Hypothalamus (tissue), 51 donors: ENCODE measurements around the gene VPS35.
"Not testable (repeated sequence)": the region's sequence is repeated elsewhere in the genome, so short reads cannot be mapped to it uniquely, and the experiment has no call there.

ENCODE experiments used
- DNase-seq, 51 donors: peaks; one replicate each; lab custom pipeline; 2025; lab: John Stamatoyannopoulos, UW

The VPS35 gene

GRCh38 chr16:46713634-46714033 lies 24.7 kb upstream of the VPS35 start:
- DNase-seq: no peak

- DNase-seq: no peak
These were observed 23.9 kb upstream of the VPS35 start for GRCh38 chr16:46712911-46713310.

GRCh38 chr16:46711106-46712058 lies 22.4 kb upstream of the VPS35 start:
- peak in 2 of 51 donors; percentile 3 to 10 for DNase-seq

GRCh38 chr16:46709469-46710005 lies 20.6 kb upstream of the VPS35 start:
- DNase-seq: peak in 1 of 51 donors; percentile 9

- DNase-seq: no peak
These were observed 17.7 kb upstream of the VPS35 start for GRCh38 chr16:46706642-46707041.

- DNase-seq: no peak
These were observed 13.1 kb upstream of the VPS35 start for GRCh38 chr16:46702030-46702429.

GRCh38 chr16:46701615-46702014 lies 12.6 kb upstream of the VPS35 start:
- DNase-seq: no peak

GRCh38 chr16:46700048-46700447 lies 11.1 kb upstream of the VPS35 start:
- no peak for DNase-seq

GRCh38 chr16:46696957-46697356 lies 8.0 kb upstream of the VPS35 start:
- DNase-seq: no peak

GRCh38 chr16:46695937-46696336 lies 7.0 kb upstream of the VPS35 start:
- no peak for DNase-seq

- DNase-seq: no peak
These were observed 4.6 kb upstream of the VPS35 start for GRCh38 chr16:46693598-46693997.

GRCh38 chr16:46691726-46692125 lies 2.7 kb upstream of the VPS35 start:
- no peak for DNase-seq

GRCh38 chr16:46690281-46691178 lies 1.6 kb upstream of the VPS35 start:
- DNase-seq: peak in 2 of 51 donors; percentile 2 to 32

- peak in 50 of 51 donors; percentile 52 to 100 (median 97) for DNase-seq
These were observed 645 bp upstream of the VPS35 start, which contains the start of gene ORC6 for GRCh38 chr16:46689365-46690280. Gene ORC6, plus strand, starts transcription at chr16:46689659. Its CDS starts 47 bp downstream, at chr16:46689706.

GRCh38 chr16:46688101-46688653 lies 801 bp downstream of the VPS35 start:
- DNase-seq: peak in 14 of 51 donors; percentile 10 to 59 (median 26)

- DNase-seq: peak in 1 of 51 donors; percentile 5
These were observed 1.5 kb downstream of the VPS35 start for GRCh38 chr16:46687486-46687885.

GRCh38 chr16:46686815-46687473 lies 2.0 kb downstream of the VPS35 start:
- DNase-seq: no peak

- not testable (repeated sequence) for DNase-seq
These were observed 7.1 kb downstream of the VPS35 start for GRCh38 chr16:46681867-46682266.

- not testable (repeated sequence) for DNase-seq
These were observed 11.0 kb downstream of the VPS35 start for GRCh38 chr16:46677943-46678342.
